Measurements from ENCODE around the gene FOXJ2. TPM values are rescaled to one million over a fixed set of nuclear protein-coding genes. Genes with fewer than 3 reads are reported as not detected.

Gene FOXJ2
- total RNA-seq, 1 experiment from 2014 or later: 19.7 TPM

GRCh38 chr12:8096281-8096915, 63.9 kb downstream of the FOXJ2 start:
- H3K4me3 Mint-ChIP-seq (ENCODE audit: unreplicated experiment): no peak overlapping the region
- H3K4me1 Mint-ChIP-seq (ENCODE audit: insufficient read depth, unreplicated experiment): peaks cover 6% of the 10 kb centered on the region
- H3K27ac Mint-ChIP-seq (ENCODE audit: low read depth, unreplicated experiment): no peak overlapping the region
- CTCF ChIA-PET: interaction anchor here (0.7 kb wide), 1 partner anchor 30 kb away, joined by 3 read pairs; no protein-coding TSS in a partner anchor
- H3K9me3 Mint-ChIP-seq (ENCODE audit: unreplicated experiment): no peaks in the 10 kb centered on the region
- POLR2A ChIA-PET: no interaction called here
- TF ChIP-seq CTCF (IDR thresholded peaks at IDR 0.05; ENCODE audit: unreplicated experiment): no peak
- no peak for DNase-seq (ENCODE audit: unreplicated experiment)
- intact Hi-C loops (cut with micrococcal nuclease): no loop called here
- BruUV-seq (replicated peaks): no TSS peak
- no peaks in the 10 kb centered on the region for H3K27me3 Mint-ChIP-seq (ENCODE audit: insufficient read depth, unreplicated experiment)
- peaks cover 73% of the 10 kb centered on the region for H3K36me3 Mint-ChIP-seq (ENCODE audit: insufficient read depth, unreplicated experiment)

- no peak for DNase-seq (ENCODE audit: unreplicated experiment)
- no peaks in the 10 kb centered on the region for H3K27me3 Mint-ChIP-seq (ENCODE audit: insufficient read depth, unreplicated experiment)
- H3K9me3 Mint-ChIP-seq (ENCODE audit: unreplicated experiment): no peaks in the 10 kb centered on the region
- H3K27ac Mint-ChIP-seq (ENCODE audit: low read depth, unreplicated experiment): peak overlapping the region; percentile 59
- no peak overlapping the region for H3K4me3 Mint-ChIP-seq (ENCODE audit: unreplicated experiment)
- H3K4me1 Mint-ChIP-seq (ENCODE audit: insufficient read depth, unreplicated experiment): peaks cover 6% of the 10 kb centered on the region
- no peak for TF ChIP-seq CTCF (IDR thresholded peaks at IDR 0.05; ENCODE audit: unreplicated experiment)
- CTCF ChIA-PET: interaction anchor here (0.6 to 0.9 kb wide), 2 partner anchors 54 to 507 kb away, joined by 4 to 6 read pairs; no protein-coding TSS in a partner anchor
- peaks cover 44% of the 10 kb centered on the region for H3K36me3 Mint-ChIP-seq (ENCODE audit: insufficient read depth, unreplicated experiment)
- POLR2A ChIA-PET: interaction anchor here (1.0 kb wide), 1 partner anchor 18 kb away, joined by 3 read pairs; no protein-coding TSS in a partner anchor
- BruUV-seq (replicated peaks): no TSS peak
- intact Hi-C loops (cut with micrococcal nuclease): no loop called here
Measured at GRCh38 chr12:8099235-8099634, 66.7 kb downstream of the FOXJ2 start.

Other genes starting within 250 kb of the FOXJ2 start
- gene NANOG, start 243.3 kb upstream of the FOXJ2 start, total RNA-seq (2022): not detected in 2 replicates
- gene SLC2A14, start 159.8 kb upstream of the FOXJ2 start, total RNA-seq (2022): not detected in 2 replicates
- gene SLC2A3, start 96.5 kb upstream of the FOXJ2 start, total RNA-seq (2022): 4.0 and 9.2 TPM in 2 replicates
- gene C3AR1, start 33.6 kb downstream of the FOXJ2 start, total RNA-seq (2022): not detected in 2 replicates
- gene NECAP1, start 49.6 kb downstream of the FOXJ2 start, total RNA-seq (2022): 53.7 and 59.3 TPM in 2 replicates
- 0.79 and 1.3 TPM in 2 replicates for gene CLEC4A, start 90.9 kb downstream of the FOXJ2 start, total RNA-seq (2022)
- gene ZNF705A, start 124.3 kb downstream of the FOXJ2 start, total RNA-seq (2022): not detected in 2 replicates
- not detected in 2 replicates for gene FAM90A1, start 194.9 kb downstream of the FOXJ2 start, total RNA-seq (2022)

Data from MCF 10A (cell line).